ENCODE measurements around the gene ST6GALNAC1.
A peak's percentile ranks its signal among the peaks of the same experiment; 100 is the strongest.
"Not testable (repeated sequence)": the region's sequence is repeated elsewhere in the genome, so short reads cannot be mapped to it uniquely, and the experiment has no call there.

Gene ST6GALNAC1

GRCh38 chr17:76640550-76641380 is 2.8 kb downstream of the ST6GALNAC1 start:
- no peak for DNase-seq

DNA sequence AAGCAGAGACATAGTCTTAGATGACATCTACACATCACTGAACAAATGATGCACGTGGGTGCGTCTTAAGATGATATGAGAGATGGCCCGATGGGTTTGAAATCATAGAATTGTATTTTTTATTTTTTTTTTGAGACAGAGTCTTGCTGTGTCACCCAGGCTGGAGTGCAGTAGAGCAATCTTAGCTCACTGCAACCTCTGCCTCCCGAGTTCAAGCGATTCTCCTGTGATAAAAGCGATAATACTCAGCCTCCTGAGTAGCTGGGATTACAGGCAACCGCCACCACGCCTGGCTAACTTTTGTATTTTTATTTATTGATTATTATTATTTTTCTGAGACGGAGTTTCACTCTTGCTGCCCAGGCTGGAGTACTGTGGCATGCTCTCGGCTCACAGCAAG is 5.3 kb downstream of the ST6GALNAC1 start:
- no peak for DNase-seq

- not testable (repeated sequence) for DNase-seq
Measured at GRCh38 chr17:76636486-76637206, 6.9 kb downstream of the ST6GALNAC1 start.

DNA sequence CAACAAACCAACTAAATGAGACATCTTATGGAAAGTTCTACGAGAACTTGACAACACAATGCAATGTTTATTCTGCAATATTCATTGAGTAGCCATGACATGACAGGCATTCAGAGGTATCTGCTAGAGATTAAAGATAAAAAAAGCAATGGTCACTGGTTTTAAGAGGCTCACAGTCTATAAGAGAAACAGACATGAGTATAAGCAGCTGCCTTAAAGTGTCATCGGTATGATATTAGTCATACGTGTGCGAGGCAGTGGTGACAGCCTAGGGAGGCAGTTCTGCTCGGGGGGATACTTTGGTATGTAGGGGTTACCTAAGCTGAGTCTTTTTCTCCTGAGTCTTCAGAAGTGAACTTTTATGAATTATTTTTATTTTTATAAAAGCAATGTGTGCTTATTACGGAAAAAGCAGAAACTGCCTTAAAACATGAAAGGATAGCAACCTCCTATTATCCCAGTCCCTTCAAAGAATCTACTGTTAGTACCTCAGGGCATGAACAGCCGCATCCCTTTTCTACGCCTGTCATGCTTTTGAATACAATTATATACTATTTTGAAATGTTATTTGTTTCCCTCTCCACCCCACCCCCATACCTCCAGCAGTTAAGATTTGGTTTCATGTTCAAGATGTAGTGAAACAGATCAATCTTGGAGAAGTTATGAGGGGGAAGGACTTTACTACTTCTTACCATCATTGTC is 7.7 kb downstream of the ST6GALNAC1 start:
- DNase-seq = no peak

GRCh38 chr17:76635039-76635438 is 8.5 kb downstream of the ST6GALNAC1 start:
- DNase-seq = no peak

- no peak for DNase-seq
Measured at GRCh38 chr17:76633628-76634328, 9.8 kb downstream of the ST6GALNAC1 start.

- DNase-seq = no peak
Measured at GRCh38 chr17:76631821-76632565, 11.6 kb downstream of the ST6GALNAC1 start.

- DNase-seq = no peak
Measured at GRCh38 chr17:76630151-76630550, 13.4 kb downstream of the ST6GALNAC1 start.

DNA sequence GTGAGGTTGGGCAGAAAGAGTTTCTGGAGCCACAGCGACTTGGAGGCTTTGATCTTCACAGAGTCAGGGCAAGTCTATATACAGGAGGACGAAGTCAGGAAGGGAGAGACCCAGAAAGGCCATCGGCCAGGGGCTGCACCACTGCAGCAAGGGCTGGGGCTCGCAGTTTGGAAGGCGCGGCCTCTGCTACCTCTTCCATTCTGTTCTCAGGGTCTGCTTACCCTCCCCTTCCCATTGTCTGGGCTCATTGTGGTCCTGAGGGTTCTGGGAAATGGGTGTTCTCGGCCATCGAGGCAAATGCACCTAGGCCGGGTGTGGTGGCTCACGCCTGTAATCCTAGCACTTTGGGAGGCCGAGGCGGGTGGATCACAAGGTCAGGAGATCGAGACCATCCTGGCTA is 16.0 kb downstream of the ST6GALNAC1 start:
- no peak for DNase-seq

- DNase-seq = no peak
Measured at GRCh38 chr17:76626442-76626841, 17.1 kb downstream of the ST6GALNAC1 start.

DNA sequence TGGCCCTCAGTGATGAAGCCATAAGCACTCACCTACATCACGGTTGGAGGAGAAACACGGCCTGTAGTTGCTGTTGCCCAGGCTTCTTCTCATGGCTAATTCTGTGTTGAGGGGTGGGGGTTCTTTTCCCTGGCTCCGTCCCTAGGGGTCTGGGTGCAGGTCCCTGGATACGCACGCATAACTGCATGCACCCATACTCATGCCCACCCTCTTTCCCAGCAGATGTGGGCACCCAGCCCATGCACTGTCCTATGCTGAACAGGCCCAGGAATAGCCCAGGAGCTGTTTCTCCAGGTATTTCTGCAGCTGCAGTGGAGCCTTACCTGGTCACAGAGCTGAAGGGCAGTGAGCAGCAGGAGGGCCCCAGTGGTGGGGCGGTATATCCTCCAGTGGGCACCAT is 18.1 kb downstream of the ST6GALNAC1 start:
- no peak for DNase-seq

GRCh38 chr17:76623271-76624146 is 20.0 kb downstream of the ST6GALNAC1 start:
- peak; percentile 71 for DNase-seq

DNA sequence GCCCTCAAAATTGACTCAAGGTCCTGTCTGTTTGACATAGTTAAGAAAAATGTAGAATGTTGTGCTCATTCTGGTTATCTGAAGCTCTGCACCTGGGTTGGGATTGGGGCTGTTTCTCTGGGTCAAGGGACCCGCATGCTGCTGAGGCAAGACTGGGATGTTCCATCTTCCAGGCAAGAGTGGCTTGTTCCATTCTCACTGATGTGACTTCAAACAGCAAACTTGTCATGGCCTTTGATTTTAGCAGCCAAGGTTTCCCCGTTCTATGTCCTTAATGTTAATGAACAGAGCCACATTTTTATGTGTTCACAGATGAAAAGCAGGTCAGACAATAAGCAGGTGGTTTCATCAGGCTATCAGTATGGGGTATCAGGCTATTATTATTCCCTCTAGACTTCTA is 25.7 kb downstream of the ST6GALNAC1 start:
- DNase-seq = no peak

- DNase-seq = no peak
Measured at GRCh38 chr17:76614912-76615617, 28.5 kb downstream of the ST6GALNAC1 start.

GRCh38 chr17:76614064-76614759 is 29.3 kb downstream of the ST6GALNAC1 start:
- peak; percentile 8 for DNase-seq

DNA sequence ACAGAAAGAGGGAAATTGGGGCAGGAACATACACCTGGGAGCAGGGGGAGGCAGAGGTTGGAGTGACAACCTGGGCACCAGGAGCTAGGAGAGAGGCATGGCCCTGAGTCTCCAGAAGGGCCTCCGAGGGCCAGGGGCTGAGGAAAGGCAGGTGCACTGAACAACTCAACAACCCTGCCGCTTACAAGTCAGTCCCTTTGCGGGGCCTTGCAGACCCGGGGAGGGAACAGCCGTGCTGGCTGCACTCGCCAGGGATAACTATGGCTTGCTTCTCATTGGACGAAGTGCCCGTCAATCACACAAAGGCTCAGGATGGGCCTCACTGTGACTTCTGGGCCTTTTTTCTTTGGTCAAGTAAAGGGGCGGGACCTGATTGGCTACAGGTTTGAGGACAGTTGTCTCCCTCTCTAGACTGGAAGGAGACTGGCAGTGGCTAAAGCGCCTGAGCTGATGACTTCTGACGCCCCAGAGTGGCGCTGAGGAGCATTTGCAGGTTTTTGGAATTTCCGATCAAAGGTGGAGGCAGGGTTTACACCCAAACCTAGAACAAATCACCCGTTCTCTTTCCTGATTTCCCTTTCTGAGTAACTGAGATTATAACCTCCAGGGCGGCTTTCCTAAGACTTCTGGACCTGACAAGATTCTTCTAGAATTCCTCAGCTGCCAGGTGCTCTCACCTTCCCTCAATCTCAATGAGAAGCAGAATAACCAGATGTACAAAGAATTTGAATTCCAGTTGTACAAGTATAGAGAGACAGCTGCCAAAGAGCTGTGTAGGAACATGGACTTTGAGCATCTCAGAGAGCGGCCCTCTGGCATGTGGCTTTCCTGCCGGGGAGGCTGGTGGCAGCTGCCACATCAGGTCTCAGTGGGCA is 30.3 kb downstream of the ST6GALNAC1 start:
- no peak for DNase-seq

- DNase-seq = no peak
Measured at GRCh38 chr17:76612465-76612864, 31.1 kb downstream of the ST6GALNAC1 start.

DNA sequence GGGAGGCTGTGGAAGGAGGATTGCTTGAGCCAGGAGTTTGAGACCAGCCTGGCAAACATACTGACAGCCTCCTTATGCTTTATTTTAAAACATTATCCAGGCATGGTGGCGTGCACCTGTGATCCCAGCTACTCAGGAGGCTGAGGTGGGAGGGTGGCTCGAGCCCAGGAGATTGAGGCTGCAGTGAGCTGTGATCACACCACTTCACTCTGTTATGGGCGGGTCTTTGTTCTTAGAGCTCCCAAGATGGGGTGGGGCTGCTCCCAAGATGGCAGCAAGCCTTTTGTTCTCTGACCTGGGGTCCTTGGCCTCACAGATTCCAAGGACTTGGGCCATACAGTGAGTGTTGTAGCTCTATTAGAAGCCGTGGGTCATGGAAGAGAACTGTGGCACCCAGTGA is 31.8 kb downstream of the ST6GALNAC1 start:
- DNase-seq = no peak

All from stimulated activated CD4-positive, alpha-beta T cell treated with anti-CD3 and anti-CD28 coated beads, Interleukin-1b, Interleukin-23, amount 100 ng/mL, for 48 hours (primary cell).